ENCODE data around the gene ALG12.

Gene ALG12

DNA sequence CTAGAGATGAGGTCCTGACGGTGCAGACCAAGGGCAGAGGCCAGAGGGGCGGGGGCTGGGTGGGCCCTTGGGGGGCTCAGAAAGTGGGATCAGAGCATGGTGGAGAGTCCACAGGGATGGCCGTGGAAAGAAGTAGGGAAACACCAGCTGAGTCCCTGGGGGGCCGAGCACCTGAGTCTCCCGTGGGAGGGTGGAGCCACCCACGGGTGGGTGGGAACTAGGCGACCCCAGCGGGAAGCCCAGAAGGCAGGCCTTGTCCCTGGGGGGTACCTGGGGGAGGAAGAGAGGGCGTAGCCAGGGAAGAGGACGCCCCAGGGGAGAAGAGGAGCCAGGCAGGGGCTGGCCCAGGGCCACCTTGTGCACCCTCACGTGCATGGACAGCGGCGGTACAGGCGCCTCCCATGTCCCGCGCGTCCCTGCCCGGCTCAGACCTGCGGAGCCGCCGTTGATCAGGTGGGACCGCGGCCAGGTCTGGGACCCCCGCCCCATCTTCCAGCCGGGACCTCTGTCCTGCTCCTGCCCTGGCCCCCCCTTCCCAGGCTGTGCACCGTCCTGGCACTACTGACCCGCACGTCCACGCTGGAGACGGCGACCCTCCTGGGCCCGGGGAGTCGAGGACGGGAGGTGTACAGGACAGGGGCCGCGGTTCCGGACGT is 10.4 kb upstream of the ALG12 start:
- no peak overlapping the region for H3K9ac ChIP-seq
- no peaks in the 10 kb centered on the region for H4K20me1 ChIP-seq (ENCODE audit: insufficient read depth)

DNA sequence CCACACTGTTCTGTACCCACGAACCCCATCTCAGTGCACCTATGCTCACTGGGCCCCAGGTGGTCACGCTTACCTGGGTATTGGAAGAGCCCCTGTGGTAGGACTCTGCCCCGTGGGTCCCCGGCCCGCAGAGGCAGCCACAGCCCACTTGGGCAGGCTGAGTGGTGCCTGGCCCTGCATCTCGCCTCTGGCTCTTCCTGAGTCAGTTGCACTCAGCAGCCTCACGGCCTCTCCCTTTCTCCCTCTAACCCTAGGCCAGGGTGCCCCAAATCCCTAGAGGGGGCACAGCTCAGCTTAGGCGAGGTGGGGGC is 9.9 kb upstream of the ALG12 start:
- no peaks in the 10 kb centered on the region for H3K79me2 ChIP-seq (ENCODE audit: insufficient read depth, low read depth)
- H3K27ac ChIP-seq, result no peak overlapping the region
- no peak overlapping the region for H2AFZ ChIP-seq (ENCODE audit: low read depth)
- H3K4me2 ChIP-seq, result no peak overlapping the region
- peaks cover 18% of the 10 kb centered on the region for H3K4me1 ChIP-seq (ENCODE audit: low read depth, poor library complexity, severe bottlenecking)
- TF ChIP-seq, protein P1, sequence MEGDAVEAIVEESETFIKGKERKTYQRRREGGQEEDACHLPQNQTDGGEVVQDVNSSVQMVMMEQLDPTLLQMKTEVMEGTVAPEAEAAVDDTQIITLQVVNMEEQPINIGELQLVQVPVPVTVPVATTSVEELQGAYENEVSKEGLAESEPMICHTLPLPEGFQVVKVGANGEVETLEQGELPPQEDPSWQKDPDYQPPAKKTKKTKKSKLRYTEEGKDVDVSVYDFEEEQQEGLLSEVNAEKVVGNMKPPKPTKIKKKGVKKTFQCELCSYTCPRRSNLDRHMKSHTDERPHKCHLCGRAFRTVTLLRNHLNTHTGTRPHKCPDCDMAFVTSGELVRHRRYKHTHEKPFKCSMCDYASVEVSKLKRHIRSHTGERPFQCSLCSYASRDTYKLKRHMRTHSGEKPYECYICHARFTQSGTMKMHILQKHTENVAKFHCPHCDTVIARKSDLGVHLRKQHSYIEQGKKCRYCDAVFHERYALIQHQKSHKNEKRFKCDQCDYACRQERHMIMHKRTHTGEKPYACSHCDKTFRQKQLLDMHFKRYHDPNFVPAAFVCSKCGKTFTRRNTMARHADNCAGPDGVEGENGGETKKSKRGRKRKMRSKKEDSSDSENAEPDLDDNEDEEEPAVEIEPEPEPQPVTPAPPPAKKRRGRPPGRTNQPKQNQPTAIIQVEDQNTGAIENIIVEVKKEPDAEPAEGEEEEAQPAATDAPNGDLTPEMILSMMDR (conservative IDR thresholded peaks at IDR 0.05; ENCODE audit: low read depth, low read length), result no peak
- H4K20me1 ChIP-seq (ENCODE audit: insufficient read depth), result no peaks in the 10 kb centered on the region
- no peak overlapping the region for H3K4me3 ChIP-seq (IDR thresholded peaks at IDR 0.05; ENCODE audit: insufficient read depth, low read depth, low read length)
- no peak overlapping the region for H3K9ac ChIP-seq
- no peaks in the 10 kb centered on the region for H3K27me3 ChIP-seq (ENCODE audit: insufficient read depth, low read depth)
- no peaks in the 10 kb centered on the region for H3K36me3 ChIP-seq (ENCODE audit: insufficient read depth)

More for the DNA sequence above, 10.4 kb upstream of the ALG12 start:
- no peak overlapping the region for H3K4me2 ChIP-seq
- no peaks in the 10 kb centered on the region for H3K36me3 ChIP-seq (ENCODE audit: insufficient read depth)
- no peak overlapping the region for H2AFZ ChIP-seq (ENCODE audit: low read depth)
- H3K79me2 ChIP-seq (ENCODE audit: insufficient read depth, low read depth), result no peaks in the 10 kb centered on the region
- no peak overlapping the region for H3K27ac ChIP-seq
- H3K4me1 ChIP-seq (ENCODE audit: low read depth, poor library complexity, severe bottlenecking), result peaks cover 24% of the 10 kb centered on the region
- H3K27me3 ChIP-seq (ENCODE audit: insufficient read depth, low read depth), result no peaks in the 10 kb centered on the region
- TF ChIP-seq, protein P1 (conservative IDR thresholded peaks at IDR 0.05; ENCODE audit: low read depth, low read length), result no peak
- H3K4me3 ChIP-seq (IDR thresholded peaks at IDR 0.05; ENCODE audit: insufficient read depth, low read depth, low read length), result no peak overlapping the region

DNA sequence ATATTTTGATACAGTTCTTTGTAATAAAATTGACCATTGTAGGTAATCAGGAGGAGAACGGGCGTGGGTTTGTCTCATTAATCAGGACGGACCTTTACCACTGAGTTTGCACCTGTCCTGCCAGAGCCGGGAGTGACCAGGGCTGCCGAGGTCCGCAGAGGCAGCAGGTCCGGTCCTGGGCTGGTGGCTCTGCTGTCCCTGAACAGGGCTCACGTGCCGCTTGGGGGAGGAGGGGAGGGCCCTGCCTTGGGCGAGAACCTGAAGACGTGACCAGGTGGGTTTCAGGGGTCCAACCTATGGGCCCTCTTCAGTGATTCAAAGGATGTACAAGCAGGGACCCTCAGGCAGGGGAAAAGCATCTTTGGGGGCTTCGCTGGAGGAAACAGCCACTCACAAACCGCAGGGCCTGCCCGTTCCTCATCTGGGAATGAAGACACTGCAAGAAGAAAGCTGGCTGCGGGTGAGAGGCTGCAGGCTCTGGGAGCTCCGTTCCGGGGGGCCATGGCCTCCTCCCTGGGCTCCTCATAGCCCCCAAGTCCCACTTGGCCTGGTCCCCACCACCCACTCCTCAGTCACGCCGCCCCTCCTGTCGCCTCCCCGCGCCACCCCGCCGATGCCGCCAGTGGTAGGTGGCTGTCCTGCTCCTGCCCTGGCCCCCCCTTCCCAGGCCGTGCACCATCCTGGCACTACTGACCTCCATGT is 9.4 kb upstream of the ALG12 start:
- TF ChIP-seq, protein P1 (conservative IDR thresholded peaks at IDR 0.05; ENCODE audit: low read depth, low read length), result no peak
- Histone ChIP-seq H3K79me2 (ENCODE audit: insufficient read depth, low read depth) (no peaks in the 10 kb centered on the region), H3K4me2 (no peak overlapping the region), H3K9ac (no peak overlapping the region), H4K20me1 (ENCODE audit: insufficient read depth) (no peaks in the 10 kb centered on the region), H3K27me3 (ENCODE audit: insufficient read depth, low read depth) (no peaks in the 10 kb centered on the region), H3K27ac (no peak overlapping the region), H2AFZ (ENCODE audit: low read depth) (no peak overlapping the region), H3K36me3 (ENCODE audit: insufficient read depth) (no peaks in the 10 kb centered on the region), H3K4me3 (IDR thresholded peaks at IDR 0.05; ENCODE audit: insufficient read depth, low read depth, low read length) (no peak overlapping the region), H3K4me1 (ENCODE audit: low read depth, poor library complexity, severe bottlenecking) (peaks cover 13% of the 10 kb centered on the region)

DNA sequence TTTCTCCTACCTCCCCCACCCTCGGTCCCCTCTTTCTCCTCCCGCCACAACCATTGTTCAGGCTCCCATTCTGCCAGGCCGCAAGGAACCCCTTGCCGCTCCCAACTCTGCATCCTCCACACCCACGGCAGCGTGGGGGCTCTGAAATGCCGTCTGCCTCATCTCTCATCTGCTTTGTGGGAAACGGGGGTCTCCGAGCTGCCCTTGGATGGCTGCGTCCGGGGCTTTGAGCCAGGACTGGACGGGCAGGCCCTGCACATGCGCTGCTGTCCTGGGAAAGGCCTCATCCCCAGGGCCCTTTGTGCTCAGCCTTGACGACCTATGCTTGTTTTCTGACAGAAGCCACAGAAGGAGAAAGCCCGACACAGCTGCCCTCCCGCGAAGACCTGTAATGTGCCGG is 8.7 kb upstream of the ALG12 start:
- H3K4me1 ChIP-seq (ENCODE audit: low read depth, poor library complexity, severe bottlenecking), result peaks cover 11% of the 10 kb centered on the region
- H3K4me3 ChIP-seq (IDR thresholded peaks at IDR 0.05; ENCODE audit: insufficient read depth, low read depth, low read length), result no peak overlapping the region
- H3K27ac ChIP-seq, result no peak overlapping the region
- no peaks in the 10 kb centered on the region for H3K79me2 ChIP-seq (ENCODE audit: insufficient read depth, low read depth)
- no peaks in the 10 kb centered on the region for H3K36me3 ChIP-seq (ENCODE audit: insufficient read depth)
- H4K20me1 ChIP-seq (ENCODE audit: insufficient read depth), result no peaks in the 10 kb centered on the region
- H2AFZ ChIP-seq (ENCODE audit: low read depth), result no peak overlapping the region
- no peak overlapping the region for H3K9ac ChIP-seq
- TF ChIP-seq, protein P1 (conservative IDR thresholded peaks at IDR 0.05; ENCODE audit: low read depth, low read length), result no peak
- H3K27me3 ChIP-seq (ENCODE audit: insufficient read depth, low read depth), result no peaks in the 10 kb centered on the region
- no peak overlapping the region for H3K4me2 ChIP-seq
